H1 (cell line): ENCODE data around the gene SPOP. TPM values are rescaled to one million over a fixed set of nuclear protein-coding genes. Genes with fewer than 3 reads are reported as not detected.

Experiments used
- CTCF ChIA-PET: fragments of 300-600 bp; sonication (Branson Sonifier 250); formaldehyde crosslinking; loops from one replicate; lab custom pipeline; 2021; ENCODE audit not compliant: partially characterized antibody; lab: Charles Lee
- POLR2A ChIA-PET: fragments of 300-600 bp; sonication (Branson Sonifier 250); formaldehyde crosslinking; loops from one replicate; lab custom pipeline; 2021; ENCODE audit warnings: inconsistent platforms; ENCODE audit not compliant: partially characterized antibody; lab: Charles Lee
- DNase-seq, 2 experiments: peaks; one replicate each; pipeline versions ENCODE4 v3.0.0 to v3.0.0-alpha.2; 2010 to 2022; ENCODE audit warnings: low spot score in 2 of 2, low read depth in 1 of 2, mixed read lengths in 1 of 2
- FAIRE-seq: peaks from 2 replicates; lab custom pipeline; 2011; peaks lifted over from hg19 to GRCh38; lab: Jason Lieb, UNC
- H2AFZ ChIP-seq: 2 replicates; pipeline ENCODE4 v1.8.1; 2012; ENCODE audit warnings: low read length, inconsistent platforms
- H2AK5ac ChIP-seq: 2 replicates; pipeline ENCODE4 v1.6.1; 2013; ENCODE audit warnings: low read depth, low read length
- H2BK120ac ChIP-seq: replicated peaks from 2 replicates; pipeline ENCODE3; 2013; ENCODE audit warnings: low read depth, low read length, inconsistent platforms
- H2BK12ac ChIP-seq: 2 replicates; pipeline ENCODE4 v1.6.1; 2013; ENCODE audit warnings: low read depth, low read length
- H2BK15ac ChIP-seq: 2 replicates; pipeline ENCODE4 v1.6.1; 2013; ENCODE audit warnings: low read length
- H2BK20ac ChIP-seq: 2 replicates; pipeline ENCODE4 v1.6.1; 2013; ENCODE audit warnings: low read length
- H2BK5ac ChIP-seq: 2 replicates; pipeline ENCODE4 v1.6.1; 2013; ENCODE audit warnings: low read depth, low read length
- H3K14ac ChIP-seq: 2 replicates; pipeline ENCODE4 v1.6.1; 2013; ENCODE audit warnings: inconsistent platforms; ENCODE audit not compliant: insufficient read length
- H3K18ac ChIP-seq: 2 replicates; pipeline ENCODE4 v1.6.1; 2013; ENCODE audit warnings: low read length; ENCODE audit errors: extremely low read depth
- H3K23ac ChIP-seq: 2 replicates; pipeline ENCODE4 v1.6.1; 2013; ENCODE audit warnings: inconsistent platforms; ENCODE audit not compliant: insufficient read length
- H3K23me2 ChIP-seq: 2 replicates; pipeline ENCODE4 v1.6.1; 2013; ENCODE audit warnings: low read depth, low read length
- H3K27ac ChIP-seq: 2 replicates; pipeline ENCODE4 v1.6.1; 2011; ENCODE audit warnings: low read depth, low read length, inconsistent platforms
- H3K27me3 ChIP-seq, 4 experiments: replicated peaks in 1 of 4; 1 replicate in 1 of 4; 2 replicates in 3 of 4; pipeline versions ENCODE4 v1.6.1 to v1.8.1; 2011 to 2013; ENCODE audit warnings: low read length in 3 of 4, mild to moderate bottlenecking in 3 of 4, inconsistent platforms in 2 of 4, mixed read lengths in 2 of 4, moderate library complexity in 1 of 4; ENCODE audit not compliant: control insufficient read depth in 3 of 4, insufficient read depth in 3 of 4; ENCODE audit errors: extremely low read depth in 1 of 4
- H3K36me3 ChIP-seq, 4 experiments: 2 replicates each; pipeline versions ENCODE4 v1.6.1 to v1.8.1; 2011 to 2013; ENCODE audit warnings: mild to moderate bottlenecking in 4 of 4, low read length in 3 of 4, moderate library complexity in 2 of 4, control low read depth in 1 of 4, inconsistent platforms in 1 of 4; ENCODE audit not compliant: insufficient read depth in 4 of 4, control insufficient read depth in 2 of 4
- H3K4ac ChIP-seq: replicated peaks from 2 replicates; pipeline ENCODE3; 2013; ENCODE audit warnings: low read length, low read depth, mixed read lengths, inconsistent platforms; ENCODE audit not compliant: insufficient read length
- H3K4me1 ChIP-seq, 4 experiments: replicated peaks in 1 of 4; 1 replicate in 1 of 4; 2 replicates in 3 of 4; pipeline versions ENCODE4 v1.6.1 to v1.8.1; 2011 to 2013; ENCODE audit warnings: low read length in 3 of 4, inconsistent platforms in 2 of 4, mixed read lengths in 1 of 4; ENCODE audit not compliant: insufficient read depth in 4 of 4, control insufficient read depth in 3 of 4
- H3K4me2 ChIP-seq, 2 experiments: 2 replicates each; pipeline versions ENCODE4 v1.6.1 to v1.8.1; 2011 to 2013; ENCODE audit warnings: low read depth in 2 of 2, low read length in 2 of 2, control low read depth in 1 of 2, inconsistent platforms in 1 of 2, mild to moderate bottlenecking in 1 of 2; ENCODE audit not compliant: insufficient read depth in 1 of 2
- H3K4me3 ChIP-seq, 4 experiments: fragments of 200-600, 300-600 bp in 1 of 4; sonication (generic), shearing (Covaris generic), sonication (Bioruptor Twin) in 1 of 4; 2 replicates each; pipeline versions ENCODE4 v1.5.1 to v1.8.1; 2011 to 2016; ENCODE audit warnings: low read length in 4 of 4, low read depth in 3 of 4, control low read depth in 2 of 4, inconsistent platforms in 2 of 4, mild to moderate bottlenecking in 2 of 4, mixed read lengths in 1 of 4, moderate library complexity in 1 of 4; ENCODE audit not compliant: insufficient read depth in 2 of 4; ENCODE audit errors: extremely low read depth in 1 of 4
- H3K56ac ChIP-seq: replicated peaks from 2 replicates; pipeline ENCODE3; 2013; ENCODE audit warnings: low read depth, mild to moderate bottlenecking, mixed read lengths, low read length, inconsistent platforms; ENCODE audit not compliant: insufficient read length
- H3K79me1 ChIP-seq: 2 replicates; pipeline ENCODE4 v1.6.1; 2013; ENCODE audit warnings: low read depth, low read length, control low read depth
- H3K79me2 ChIP-seq, 2 experiments: 2 replicates each; pipeline versions ENCODE4 v1.6.1 to v1.8.1; 2012 to 2013; ENCODE audit warnings: low read length in 2 of 2, mild to moderate bottlenecking in 2 of 2, inconsistent platforms in 1 of 2; ENCODE audit not compliant: insufficient read depth in 2 of 2, control insufficient read depth in 1 of 2
- H3K9ac ChIP-seq, 4 experiments: replicated peaks in 1 of 4; 1 replicate in 1 of 4; 2 replicates in 3 of 4; pipeline versions ENCODE4 v1.6.1 to v1.8.1; 2011 to 2013; ENCODE audit warnings: low read depth in 3 of 4, low read length in 3 of 4, control low read depth in 2 of 4, mild to moderate bottlenecking in 2 of 4, moderate library complexity in 2 of 4, inconsistent platforms in 1 of 4; ENCODE audit errors: extremely low read depth in 1 of 4
- H3K9me3 ChIP-seq, 2 experiments: 2 replicates each; pipeline versions ENCODE4 v1.6.1 to v1.8.1; 2012 to 2013; ENCODE audit warnings: mild to moderate bottlenecking in 2 of 2, moderate library complexity in 2 of 2, control low read depth in 1 of 2, inconsistent platforms in 1 of 2, low read depth in 1 of 2, low read length in 1 of 2, mixed read lengths in 1 of 2; ENCODE audit not compliant: insufficient read depth in 2 of 2
- H4K20me1 ChIP-seq, 2 experiments: replicated peaks in 1 of 2; 2 replicates each; pipeline versions ENCODE3 to v1.8.1; 2011 to 2013; ENCODE audit warnings: inconsistent platforms in 2 of 2, low read length in 2 of 2, mild to moderate bottlenecking in 1 of 2; ENCODE audit not compliant: insufficient read depth in 2 of 2, control insufficient read depth in 1 of 2
- H4K5ac ChIP-seq: 2 replicates; pipeline ENCODE4 v1.6.1; 2013; ENCODE audit warnings: low read length, low read depth, mixed read lengths, inconsistent platforms; ENCODE audit not compliant: insufficient read length
- H4K8ac ChIP-seq: 2 replicates; pipeline ENCODE4 v1.8.0; 2013; ENCODE audit warnings: mild to moderate bottlenecking, moderate library complexity, low read length, inconsistent platforms; ENCODE audit not compliant: insufficient read depth; ENCODE audit errors: extremely low read depth
- H4K91ac ChIP-seq: replicated peaks from 2 replicates; pipeline ENCODE3; 2013; ENCODE audit warnings: low read length, mixed read lengths, inconsistent platforms; ENCODE audit not compliant: insufficient read length
- EGR1 ChIP-seq: IDR thresholded peaks from 2 replicates; pipeline ENCODE4 v1.6.1; 2011; ENCODE audit warnings: low read depth, low read length, borderline replicate concordance
- HDAC6 ChIP-seq: IDR thresholded peaks from one replicate; pipeline ENCODE4 v1.7.1; 2012; ENCODE audit warnings: low read depth, mild to moderate bottlenecking, inconsistent platforms, low read length, moderate library complexity
- polyA plus RNA-seq, 7 experiments: library from polyadenylated mRNA; depleted of rRNA in 3 of 7; stranded (reverse) in 5 of 7; unstranded in 2 of 7; fragments of >200 nt in 5 of 7; fragments of 200-250 nt in 2 of 7; gene quantifications; 1 replicate in 5 of 7; 2 replicates in 1 of 7; 4 replicates in 1 of 7; pipeline versions ENCODE4 v1.2.1 to v1.2.3, GENCODE V29; 2011 to 2013; ENCODE audit warnings: missing spikeins in 2 of 7, mixed read lengths in 2 of 7
- total RNA-seq: library from RNA; stranded (reverse); fragmentation: NEBNext Ultra II Directional; extraction: Animal tissue kit (Norgen Biotek cat#: 25700); gene quantifications from 2 replicates; pipeline ENCODE4 v1.2.1, GENCODE V29; 2021

Gene SPOP
- total and polyA plus RNA-seq, 2 of the 8 experiments (the other 6 are each of a cell fraction or from before 2014, with no cell fraction given) = 13.3 to 25.6 TPM

GRCh38 chr17:49621420-49621819 is 56.5 kb downstream of the SPOP start:
- H3K27me3 ChIP-seq = no peaks in the 10 kb centered on the region
- no peak overlapping the region for H3K23ac ChIP-seq
- peaks cover 2 to 6% of the 10 kb centered on the region in 2 experiments for H4K20me1 ChIP-seq
- no peaks in the 10 kb centered on the region for H3K4me1 ChIP-seq
- no peaks in the 10 kb centered on the region for H3K23me2 ChIP-seq
- H3K56ac ChIP-seq = no peak overlapping the region
- H2BK120ac ChIP-seq = no peak overlapping the region
- H3K4me3 ChIP-seq = no peak overlapping the region
- H3K79me2 ChIP-seq = no peaks in the 10 kb centered on the region
- no peak for TF ChIP-seq EGR1
- no peak for TF ChIP-seq HDAC6
- TF ChIP-seq, all 59 proteins: peak for 0
- H3K14ac ChIP-seq = no peak overlapping the region
- H2BK15ac ChIP-seq = no peak overlapping the region
- no peak overlapping the region for H2BK5ac ChIP-seq
- no peak overlapping the region for H4K8ac ChIP-seq
- POLR2A ChIA-PET = interaction anchor here (1.0 kb wide), 1 partner anchor 23 kb away, joined by 3 read pairs; no protein-coding TSS in a partner anchor
- H3K9me3 ChIP-seq = no peaks in the 10 kb centered on the region
- no peaks in the 10 kb centered on the region for H3K79me1 ChIP-seq
- H4K5ac ChIP-seq = no peak overlapping the region
- H3K36me3 ChIP-seq = peaks cover 6 to 45% (median 15%) of the 10 kb centered on the region in 4 experiments; a peak in 7 of 8 replicates
- H3K9ac ChIP-seq = no peak overlapping the region
- H3K4me2 ChIP-seq = no peak overlapping the region
- CTCF ChIA-PET = interaction anchor here (0.6 to 1.5 kb wide), 4 partner anchors 18 to 231 kb away, joined by 3 to 5 read pairs (median 4); no protein-coding TSS in a partner anchor
- H2AFZ ChIP-seq = no peak overlapping the region
- H2AK5ac ChIP-seq = no peak overlapping the region
- H3K4ac ChIP-seq = no peak overlapping the region
- no peak for FAIRE-seq
- DNase-seq = no peak
- no peak overlapping the region for H2BK12ac ChIP-seq
- no peak overlapping the region for H3K18ac ChIP-seq
- no peak overlapping the region for H2BK20ac ChIP-seq
- no peak overlapping the region for H4K91ac ChIP-seq
- no peak overlapping the region for H3K27ac ChIP-seq
